Measurements from ENCODE around the gene TADA3.

DNA sequence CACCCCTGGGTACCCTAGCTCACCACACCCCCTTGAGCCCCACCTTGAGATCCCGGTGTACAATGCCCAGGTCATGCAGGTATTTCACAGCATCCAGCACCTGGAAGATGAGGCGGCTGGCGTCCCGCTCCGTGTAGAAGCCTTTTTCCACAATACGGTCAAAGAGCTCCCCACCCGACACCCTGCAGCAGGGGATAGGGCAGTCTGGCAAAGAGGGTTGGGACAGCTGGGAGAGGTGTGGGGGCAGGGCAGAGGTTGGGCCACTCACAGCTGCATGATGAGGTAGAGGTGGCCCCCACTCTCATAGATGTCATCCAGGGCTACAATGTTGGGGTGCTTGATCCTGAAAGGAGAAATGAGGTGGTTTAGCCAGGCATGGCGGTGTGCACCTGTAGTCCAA, 29.4 kb downstream of the TADA3 start:
- TF ChIP-seq, protein P1, sequence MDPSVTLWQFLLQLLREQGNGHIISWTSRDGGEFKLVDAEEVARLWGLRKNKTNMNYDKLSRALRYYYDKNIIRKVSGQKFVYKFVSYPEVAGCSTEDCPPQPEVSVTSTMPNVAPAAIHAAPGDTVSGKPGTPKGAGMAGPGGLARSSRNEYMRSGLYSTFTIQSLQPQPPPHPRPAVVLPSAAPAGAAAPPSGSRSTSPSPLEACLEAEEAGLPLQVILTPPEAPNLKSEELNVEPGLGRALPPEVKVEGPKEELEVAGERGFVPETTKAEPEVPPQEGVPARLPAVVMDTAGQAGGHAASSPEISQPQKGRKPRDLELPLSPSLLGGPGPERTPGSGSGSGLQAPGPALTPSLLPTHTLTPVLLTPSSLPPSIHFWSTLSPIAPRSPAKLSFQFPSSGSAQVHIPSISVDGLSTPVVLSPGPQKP (IDR thresholded peaks at IDR 0.05; ENCODE audit: borderline replicate concordance, low read depth, low read length) = no peak
- TF ChIP-seq MXI1 (IDR thresholded peaks at IDR 0.05; ENCODE audit: borderline replicate concordance, low read depth, low read length) (no peak), FOS (IDR thresholded peaks at IDR 0.05; ENCODE audit: low read depth, low read length) (no peak), RAD21 (IDR thresholded peaks at IDR 0.05; ENCODE audit: low read length) (no peak), SMC3 (IDR thresholded peaks at IDR 0.05; ENCODE audit: low read depth, low read length) (no peak), POLR2A (IDR thresholded peaks at IDR 0.05; ENCODE audit: low read depth, low read length) (no peak), RFX5 (IDR thresholded peaks at IDR 0.05; ENCODE audit: low read depth, low read length) (no peak), CHD1 (IDR thresholded peaks at IDR 0.05; ENCODE audit: low read depth, low read length) (no peak), MAZ (IDR thresholded peaks at IDR 0.05; ENCODE audit: borderline replicate concordance, low read depth, low read length) (no peak), BHLHE40 (IDR thresholded peaks at IDR 0.05; ENCODE audit: low read depth, low read length) (no peak)
- TF ChIP-seq, protein P2, sequence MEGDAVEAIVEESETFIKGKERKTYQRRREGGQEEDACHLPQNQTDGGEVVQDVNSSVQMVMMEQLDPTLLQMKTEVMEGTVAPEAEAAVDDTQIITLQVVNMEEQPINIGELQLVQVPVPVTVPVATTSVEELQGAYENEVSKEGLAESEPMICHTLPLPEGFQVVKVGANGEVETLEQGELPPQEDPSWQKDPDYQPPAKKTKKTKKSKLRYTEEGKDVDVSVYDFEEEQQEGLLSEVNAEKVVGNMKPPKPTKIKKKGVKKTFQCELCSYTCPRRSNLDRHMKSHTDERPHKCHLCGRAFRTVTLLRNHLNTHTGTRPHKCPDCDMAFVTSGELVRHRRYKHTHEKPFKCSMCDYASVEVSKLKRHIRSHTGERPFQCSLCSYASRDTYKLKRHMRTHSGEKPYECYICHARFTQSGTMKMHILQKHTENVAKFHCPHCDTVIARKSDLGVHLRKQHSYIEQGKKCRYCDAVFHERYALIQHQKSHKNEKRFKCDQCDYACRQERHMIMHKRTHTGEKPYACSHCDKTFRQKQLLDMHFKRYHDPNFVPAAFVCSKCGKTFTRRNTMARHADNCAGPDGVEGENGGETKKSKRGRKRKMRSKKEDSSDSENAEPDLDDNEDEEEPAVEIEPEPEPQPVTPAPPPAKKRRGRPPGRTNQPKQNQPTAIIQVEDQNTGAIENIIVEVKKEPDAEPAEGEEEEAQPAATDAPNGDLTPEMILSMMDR (conservative IDR thresholded peaks at IDR 0.05; ENCODE audit: low read depth, low read length) = no peak
- TF ChIP-seq, protein P3, sequence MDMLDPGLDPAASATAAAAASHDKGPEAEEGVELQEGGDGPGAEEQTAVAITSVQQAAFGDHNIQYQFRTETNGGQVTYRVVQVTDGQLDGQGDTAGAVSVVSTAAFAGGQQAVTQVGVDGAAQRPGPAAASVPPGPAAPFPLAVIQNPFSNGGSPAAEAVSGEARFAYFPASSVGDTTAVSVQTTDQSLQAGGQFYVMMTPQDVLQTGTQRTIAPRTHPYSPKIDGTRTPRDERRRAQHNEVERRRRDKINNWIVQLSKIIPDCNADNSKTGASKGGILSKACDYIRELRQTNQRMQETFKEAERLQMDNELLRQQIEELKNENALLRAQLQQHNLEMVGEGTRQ (IDR thresholded peaks at IDR 0.05; ENCODE audit: low read depth, low read length) = no peak

All from IMR-90 (cell line).